OCI-LY1 (cell line): ENCODE measurements around the gene SSC4D.

Experiments used
- H2AFZ ChIP-seq: fragments of 200-600 bp; sonication (generic), shearing (Covaris generic); 2 replicates; pipeline ENCODE4 v1.6.0; 2014; ENCODE audit warnings: antibody characterized with exemption, mild to moderate bottlenecking, low read length
- H3F3A ChIP-seq: fragments of 200-600 bp; sonication (generic), shearing (Covaris generic); 2 replicates; pipeline ENCODE4 v1.6.0; 2014; ENCODE audit warnings: mild to moderate bottlenecking, antibody characterized with exemption, low read length, moderate library complexity; ENCODE audit not compliant: insufficient read depth
- H3K27ac ChIP-seq: fragments of 200-600 bp; sonication (generic); 2 replicates; pipeline ENCODE4 v1.5.1; 2014; ENCODE audit warnings: low read length, mixed run types, mild to moderate bottlenecking, low read depth; ENCODE audit not compliant: poor library complexity, severe bottlenecking
- H3K27me3 ChIP-seq: fragments of 200-600 bp; sonication (generic); 2 replicates; pipeline ENCODE4 v1.6.0; 2014; ENCODE audit warnings: antibody characterized with exemption, mild to moderate bottlenecking, low read length, moderate library complexity; ENCODE audit not compliant: insufficient read depth
- H3K36me3 ChIP-seq: fragments of 200-600 bp; sonication (generic); 2 replicates; pipeline ENCODE4 v1.6.1; 2014; ENCODE audit warnings: mild to moderate bottlenecking, antibody characterized with exemption, low read length, moderate library complexity, mixed read lengths; ENCODE audit not compliant: insufficient read depth
- H3K4me1 ChIP-seq: fragments of 200-600 bp; sonication (generic); 2 replicates; pipeline ENCODE4 v1.5.1; 2014; ENCODE audit warnings: mild to moderate bottlenecking, low read length, moderate library complexity; ENCODE audit not compliant: insufficient read depth, severe bottlenecking
- H3K4me2 ChIP-seq: fragments of 200-600 bp; sonication (generic), shearing (Covaris generic); 2 replicates; pipeline ENCODE4 v1.6.1; 2014; ENCODE audit warnings: low read length
- H3K4me3 ChIP-seq: fragments of 200-600 bp; sonication (generic); 2 replicates; pipeline ENCODE4 v1.5.1; 2014; ENCODE audit warnings: low read length, low read depth, mild to moderate bottlenecking, mixed read lengths; ENCODE audit not compliant: poor library complexity, severe bottlenecking
- H3K79me2 ChIP-seq: fragments of 200-600 bp; shearing (Covaris generic); 2 replicates; pipeline ENCODE4 v1.6.1; 2016; ENCODE audit warnings: mixed run types, low read length, mixed read lengths; ENCODE audit not compliant: insufficient read depth
- H3K9ac ChIP-seq: fragments of 200-600 bp; sonication (generic), shearing (Covaris generic); 2 replicates; pipeline ENCODE4 v1.6.1; 2014; ENCODE audit warnings: mild to moderate bottlenecking, low read length, mixed read lengths
- H3K9me2 ChIP-seq: fragments of 200-600 bp; sonication (generic), shearing (Covaris generic); 2 replicates; pipeline ENCODE4 v1.6.1; 2014; ENCODE audit warnings: low read depth, mild to moderate bottlenecking, low read length, mixed read lengths
- H3K9me3 ChIP-seq: fragments of 200-600 bp; shearing (Covaris generic); 2 replicates; pipeline ENCODE4 v1.6.1; 2014; ENCODE audit warnings: low read length, mixed read lengths
- H4K20me1 ChIP-seq: fragments of 200-600 bp; sonication (generic), shearing (Covaris generic); 2 replicates; pipeline ENCODE4 v1.6.0; 2016; ENCODE audit warnings: mild to moderate bottlenecking, low read length; ENCODE audit not compliant: insufficient read depth
- CTCF ChIP-seq: fragments of 200-600 bp; sonication (generic), shearing (Covaris generic); IDR thresholded peaks from 2 replicates; pipeline ENCODE4 v1.5.1; 2017; ENCODE audit warnings: mild to moderate bottlenecking, antibody characterized with exemption, low read length, moderate library complexity, mixed read lengths
- EZH2 ChIP-seq: fragments of 200-600 bp; sonication (generic), shearing (Covaris generic); IDR thresholded peaks from 2 replicates; pipeline ENCODE4 v1.8.0; 2017; ENCODE audit warnings: borderline replicate concordance, mixed run types, mild to moderate bottlenecking, antibody characterized with exemption, low read length, moderate library complexity, mixed read lengths

SSC4D gene

GRCh38 chr7:76359111-76359977 is 50.2 kb downstream of the SSC4D start:
- peak overlapping the region; percentile 96 for H3K4me3 ChIP-seq
- H3K9me3 ChIP-seq: 0 out of 2 replicates have a peak, but pooled peaks cover 3% of the 10 kb centered on the region
- no peaks in the 10 kb centered on the region for H3K27me3 ChIP-seq
- no peaks in the 10 kb centered on the region for H3F3A ChIP-seq
- no peaks in the 10 kb centered on the region for H3K9me2 ChIP-seq
- TF ChIP-seq CTCF (peak; percentile 89), EZH2 (no peak)
- peak overlapping the region; percentile 23 for H2AFZ ChIP-seq
- peaks cover 43% of the 10 kb centered on the region for H3K79me2 ChIP-seq
- peaks cover 38% of the 10 kb centered on the region for H3K36me3 ChIP-seq
- H3K4me1 ChIP-seq: peaks cover 32% of the 10 kb centered on the region
- H4K20me1 ChIP-seq: no peaks in the 10 kb centered on the region; the same call in 1 of the 2 replicates
- peak overlapping the region; percentile 78 for H3K4me2 ChIP-seq
- H3K27ac ChIP-seq: peak overlapping the region; percentile 53
- H3K9ac ChIP-seq: peak overlapping the region; percentile 96

- peaks cover 51% of the 10 kb centered on the region for H3K79me2 ChIP-seq
- peak within 1 kb of the TSS; percentile 53 for H3K27ac ChIP-seq
- H3K4me2 ChIP-seq: peak within 1 kb of the TSS; percentile 78
- peaks cover 45% of the 10 kb centered on the region for H3K36me3 ChIP-seq
- H3K9me3 ChIP-seq: 0 out of 2 replicates have a peak, but pooled peaks cover 3% of the 10 kb centered on the region
- TF ChIP-seq CTCF: no peak
- TF ChIP-seq EZH2: no peak
- peak within 1 kb of the TSS; percentile 23 for H2AFZ ChIP-seq
- no peaks in the 10 kb centered on the region for H3K27me3 ChIP-seq
- no peaks in the 10 kb centered on the region for H3K9me2 ChIP-seq
- H3K4me1 ChIP-seq: peaks cover 31% of the 10 kb centered on the region
- H3K9ac ChIP-seq: peak within 1 kb of the TSS; percentile 96
- H3F3A ChIP-seq: no peaks in the 10 kb centered on the region
- H3K4me3 ChIP-seq: peak within 1 kb of the TSS; percentile 96
- no peaks in the 10 kb centered on the region; the same call in 1 of the 2 replicates for H4K20me1 ChIP-seq
Measured at GRCh38 chr7:76358481-76359110, 50.9 kb downstream of the SSC4D start, which contains the start of gene YWHAG. YWHAG (minus strand) TSS chr7:76358991; CDS start chr7:76358808, 183 bp downstream.

GRCh38 chr7:76358011-76358480 is 51.5 kb downstream of the SSC4D start:
- H3K36me3 ChIP-seq: peaks cover 50% of the 10 kb centered on the region
- H3K79me2 ChIP-seq: peaks cover 56% of the 10 kb centered on the region
- no peaks in the 10 kb centered on the region; the same call in 1 of the 2 replicates for H4K20me1 ChIP-seq
- no peak overlapping the region for H2AFZ ChIP-seq
- no peak for TF ChIP-seq EZH2
- TF ChIP-seq CTCF: no peak
- no peaks in the 10 kb centered on the region for H3F3A ChIP-seq
- no peaks in the 10 kb centered on the region for H3K27me3 ChIP-seq
- peak overlapping the region; percentile 96 for H3K9ac ChIP-seq
- H3K9me2 ChIP-seq: no peaks in the 10 kb centered on the region
- H3K4me2 ChIP-seq: peak overlapping the region; percentile 78
- 0 out of 2 replicates have a peak, but pooled peaks cover 3% of the 10 kb centered on the region for H3K9me3 ChIP-seq
- H3K27ac ChIP-seq: peak overlapping the region; percentile 47
- H3K4me1 ChIP-seq: peaks cover 31% of the 10 kb centered on the region
- peak overlapping the region; percentile 96 for H3K4me3 ChIP-seq
